ENCODE data around the gene RPA3. TPM values are rescaled to one million over a fixed set of nuclear protein-coding genes. Genes with fewer than 3 reads are reported as not detected.

The RPA3 gene
- total and polyA plus RNA-seq, 2 donors from 2014 or later: 33.7 to 59.4 TPM

DNA sequence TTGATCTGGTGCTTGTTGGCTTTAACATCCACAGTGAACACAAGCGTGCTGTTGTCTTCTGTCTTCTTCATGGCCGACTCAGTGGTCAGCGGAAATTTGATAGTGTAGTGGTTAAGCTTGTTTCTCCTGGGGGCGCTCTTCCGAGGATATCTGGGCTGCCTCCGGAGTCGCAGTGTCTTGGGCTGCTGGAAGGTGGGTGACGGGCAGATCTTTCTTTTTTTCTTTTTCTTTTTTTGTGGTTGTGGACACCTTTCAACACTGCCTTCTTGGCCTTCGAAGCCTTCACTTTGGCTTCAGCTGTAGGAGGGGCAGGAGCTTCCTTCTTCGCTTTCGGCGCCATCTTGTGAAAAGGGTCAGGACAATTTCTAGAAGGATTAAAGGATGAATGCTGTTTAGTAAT is 23.8 kb upstream of the RPA3 start:
- TF ChIP-seq, protein P1, sequence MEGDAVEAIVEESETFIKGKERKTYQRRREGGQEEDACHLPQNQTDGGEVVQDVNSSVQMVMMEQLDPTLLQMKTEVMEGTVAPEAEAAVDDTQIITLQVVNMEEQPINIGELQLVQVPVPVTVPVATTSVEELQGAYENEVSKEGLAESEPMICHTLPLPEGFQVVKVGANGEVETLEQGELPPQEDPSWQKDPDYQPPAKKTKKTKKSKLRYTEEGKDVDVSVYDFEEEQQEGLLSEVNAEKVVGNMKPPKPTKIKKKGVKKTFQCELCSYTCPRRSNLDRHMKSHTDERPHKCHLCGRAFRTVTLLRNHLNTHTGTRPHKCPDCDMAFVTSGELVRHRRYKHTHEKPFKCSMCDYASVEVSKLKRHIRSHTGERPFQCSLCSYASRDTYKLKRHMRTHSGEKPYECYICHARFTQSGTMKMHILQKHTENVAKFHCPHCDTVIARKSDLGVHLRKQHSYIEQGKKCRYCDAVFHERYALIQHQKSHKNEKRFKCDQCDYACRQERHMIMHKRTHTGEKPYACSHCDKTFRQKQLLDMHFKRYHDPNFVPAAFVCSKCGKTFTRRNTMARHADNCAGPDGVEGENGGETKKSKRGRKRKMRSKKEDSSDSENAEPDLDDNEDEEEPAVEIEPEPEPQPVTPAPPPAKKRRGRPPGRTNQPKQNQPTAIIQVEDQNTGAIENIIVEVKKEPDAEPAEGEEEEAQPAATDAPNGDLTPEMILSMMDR (IDR thresholded peaks at IDR 0.05; ENCODE audit: borderline replicate concordance, extremely low read depth, insufficient read depth): no peak
- no peak overlapping the region for H3K9ac ChIP-seq (ENCODE audit: low read length in 3 of 3)
- intact Hi-C loops (cut with DNase I): no loop called here
- no peaks in the 10 kb centered on the region for H3K9me3 ChIP-seq (ENCODE audit: control insufficient read depth in 2 of 3, insufficient read depth in 1 of 3, low read length in 3 of 3)
- no peaks in the 10 kb centered on the region for H3K36me3 ChIP-seq (ENCODE audit: control insufficient read depth in 2 of 3, insufficient read depth in 3 of 3, low read length in 3 of 3)
- no peaks in the 10 kb centered on the region for H3K27me3 ChIP-seq (ENCODE audit: control insufficient read depth, insufficient read depth, low read length)
- no peak overlapping the region for H3K4me3 ChIP-seq (ENCODE audit: low read length in 3 of 3)
- DNase-seq (no peak), FAIRE-seq (no peak)
- H3K4me1 ChIP-seq (ENCODE audit: control insufficient read depth in 2 of 3, insufficient read depth in 2 of 3, low read depth in 1 of 3, low read length in 3 of 3): no peaks in the 10 kb centered on the region
- no peak overlapping the region for H3K27ac ChIP-seq (ENCODE audit: low read depth in 2 of 2, low read length in 2 of 2)

DNA sequence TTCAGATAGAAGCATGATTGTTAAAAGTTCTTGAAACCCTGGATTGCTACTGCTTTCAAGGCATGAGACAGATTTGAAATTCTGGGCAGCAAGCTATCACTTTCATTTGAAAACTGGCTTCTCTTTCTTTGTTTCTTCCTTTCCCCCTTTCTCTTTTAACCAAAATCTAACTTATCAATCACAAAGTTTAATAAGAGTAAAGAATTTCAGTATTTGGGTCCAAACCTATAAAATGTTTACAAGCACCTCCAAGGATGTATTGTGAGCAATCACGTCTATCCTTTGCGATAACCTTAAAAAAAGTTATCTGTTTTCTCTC is 21.6 kb upstream of the RPA3 start:
- FAIRE-seq: no peak
- Histone ChIP-seq H3K36me3 (ENCODE audit: control insufficient read depth in 2 of 3, insufficient read depth in 3 of 3, low read length in 3 of 3) (no peaks in the 10 kb centered on the region), H3K27me3 (ENCODE audit: control insufficient read depth, insufficient read depth, low read length) (no peaks in the 10 kb centered on the region), H3K27ac (ENCODE audit: low read depth in 2 of 2, low read length in 2 of 2) (no peak overlapping the region), H3K4me3 (ENCODE audit: low read length in 3 of 3) (no peak overlapping the region), H3K9ac (ENCODE audit: low read length in 3 of 3) (no peak overlapping the region), H3K9me3 (ENCODE audit: control insufficient read depth in 2 of 3, insufficient read depth in 1 of 3, low read length in 3 of 3) (no peaks in the 10 kb centered on the region), H3K4me1 (ENCODE audit: control insufficient read depth in 2 of 3, insufficient read depth in 2 of 3, low read depth in 1 of 3, low read length in 3 of 3) (no peaks in the 10 kb centered on the region)
- TF ChIP-seq, protein P1 (IDR thresholded peaks at IDR 0.05; ENCODE audit: borderline replicate concordance, extremely low read depth, insufficient read depth): no peak
- DNase-seq: no peak
- intact Hi-C loops (cut with DNase I): no loop called here

DNA sequence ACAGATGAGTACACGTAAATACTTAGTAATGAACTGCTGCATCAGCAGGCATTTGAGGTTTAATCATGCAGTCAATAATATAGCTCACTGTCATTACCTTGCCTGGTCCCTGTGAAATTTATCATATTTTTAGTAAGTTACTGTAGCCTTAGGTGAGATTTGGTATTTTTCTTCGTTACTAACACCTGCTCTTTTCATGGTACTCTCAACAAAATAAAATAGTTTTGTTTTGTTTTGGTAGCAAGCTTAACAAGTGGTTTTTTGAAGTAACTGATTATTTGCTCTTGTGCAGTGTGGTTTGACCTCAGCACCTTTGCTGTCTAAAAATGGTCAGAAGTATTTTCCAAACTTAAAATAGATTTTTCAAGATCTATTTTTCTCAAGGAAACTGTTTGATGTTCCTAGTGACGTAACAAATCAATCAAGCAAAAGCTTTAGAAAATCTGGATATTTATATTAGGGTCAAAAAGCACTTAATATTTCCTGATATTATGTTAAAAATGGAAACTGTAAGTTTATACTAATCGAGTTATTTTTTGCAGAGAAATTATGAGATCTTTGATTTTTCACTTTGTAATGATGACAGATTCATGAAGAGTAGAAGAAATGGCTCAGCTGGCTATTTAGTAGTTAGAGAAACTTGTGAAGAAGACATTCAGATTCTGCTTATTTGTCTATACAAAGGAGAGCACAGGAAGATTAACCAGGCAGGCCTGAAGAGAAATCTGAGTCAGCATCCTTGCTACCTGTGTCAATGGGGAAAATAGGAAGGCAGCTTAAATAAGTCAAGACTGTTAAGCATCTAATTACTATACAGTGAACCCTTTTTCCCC is 21.0 kb upstream of the RPA3 start:
- intact Hi-C loops (cut with DNase I): no loop called here
- TF ChIP-seq, protein P1 (IDR thresholded peaks at IDR 0.05; ENCODE audit: borderline replicate concordance, extremely low read depth, insufficient read depth): no peak
- DNase-seq (no peak), FAIRE-seq (no peak)
- Histone ChIP-seq H3K4me3 (ENCODE audit: low read length in 3 of 3) (no peak overlapping the region), H3K36me3 (ENCODE audit: control insufficient read depth in 2 of 3, insufficient read depth in 3 of 3, low read length in 3 of 3) (no peaks in the 10 kb centered on the region), H3K27ac (ENCODE audit: low read depth in 2 of 2, low read length in 2 of 2) (no peak overlapping the region), H3K4me1 (ENCODE audit: control insufficient read depth in 2 of 3, insufficient read depth in 2 of 3, low read depth in 1 of 3, low read length in 3 of 3) (no peaks in the 10 kb centered on the region), H3K9me3 (ENCODE audit: control insufficient read depth in 2 of 3, insufficient read depth in 1 of 3, low read length in 3 of 3) (no peaks in the 10 kb centered on the region), H3K27me3 (ENCODE audit: control insufficient read depth, insufficient read depth, low read length) (no peaks in the 10 kb centered on the region), H3K9ac (ENCODE audit: low read length in 3 of 3) (no peak overlapping the region)

DNA sequence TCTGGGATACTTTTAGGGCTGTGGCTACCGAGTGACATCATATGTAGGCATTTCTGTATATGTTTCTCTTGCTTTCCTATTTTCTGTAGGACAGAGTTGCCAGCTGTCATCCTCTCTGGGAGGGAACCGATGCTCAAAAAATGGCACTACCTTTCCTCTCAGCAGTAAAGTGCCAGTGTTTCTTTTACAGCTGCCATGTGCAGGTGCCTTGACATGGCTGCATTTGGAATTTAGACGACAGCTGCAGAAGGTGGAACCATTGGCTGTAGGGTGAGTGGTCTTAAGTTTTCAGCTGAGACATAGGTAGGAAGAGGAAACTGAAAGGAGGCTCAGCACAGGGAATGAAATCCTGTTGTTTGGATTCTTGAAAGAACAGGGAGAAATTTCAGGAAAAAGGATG is 20.2 kb upstream of the RPA3 start:
- Histone ChIP-seq H3K36me3 (ENCODE audit: control insufficient read depth in 2 of 3, insufficient read depth in 3 of 3, low read length in 3 of 3) (no peaks in the 10 kb centered on the region), H3K4me3 (ENCODE audit: low read length in 3 of 3) (no peak overlapping the region), H3K27ac (ENCODE audit: low read depth in 2 of 2, low read length in 2 of 2) (no peak overlapping the region), H3K9ac (ENCODE audit: low read length in 3 of 3) (no peak overlapping the region), H3K9me3 (ENCODE audit: control insufficient read depth in 2 of 3, insufficient read depth in 1 of 3, low read length in 3 of 3) (no peaks in the 10 kb centered on the region), H3K4me1 (ENCODE audit: control insufficient read depth in 2 of 3, insufficient read depth in 2 of 3, low read depth in 1 of 3, low read length in 3 of 3) (no peaks in the 10 kb centered on the region), H3K27me3 (ENCODE audit: control insufficient read depth, insufficient read depth, low read length) (no peaks in the 10 kb centered on the region)
- no peak for FAIRE-seq
- TF ChIP-seq, protein P1 (IDR thresholded peaks at IDR 0.05; ENCODE audit: borderline replicate concordance, extremely low read depth, insufficient read depth): no peak
- DNase-seq: no peak
- intact Hi-C loops (cut with DNase I): no loop called here

All from kidney (tissue), 14 donors.